Caki2 (cell line): ENCODE data around the gene IQCN. TPM values are rescaled to one million over a fixed set of nuclear protein-coding genes. Genes with fewer than 3 reads are reported as not detected.

ENCODE experiments used
- DNase-seq: peaks from one replicate; pipeline ENCODE4 v3.0.0-alpha.2; 2015; ENCODE audit warnings: low read depth
- in situ Hi-C: cut with HindIII; loops from 2 replicates; pipeline ENCODE4 v1.10.0; 2016; ENCODE audit warnings: low sequenced_read_pairs, low pct_unique_long_range_greater_than_20kb, mixed read lengths
- total RNA-seq: library from RNA; depleted of rRNA; stranded (reverse); fragments of >200 nt; shearing (Covaris generic); gene quantifications from 2 replicates; pipeline ENCODE4 v1.2.3, GENCODE V29; 2014; ENCODE audit warnings: low replicate concordance

IQCN gene
- total RNA-seq, 1 experiment from 2014 or later, result not detected

DNA sequence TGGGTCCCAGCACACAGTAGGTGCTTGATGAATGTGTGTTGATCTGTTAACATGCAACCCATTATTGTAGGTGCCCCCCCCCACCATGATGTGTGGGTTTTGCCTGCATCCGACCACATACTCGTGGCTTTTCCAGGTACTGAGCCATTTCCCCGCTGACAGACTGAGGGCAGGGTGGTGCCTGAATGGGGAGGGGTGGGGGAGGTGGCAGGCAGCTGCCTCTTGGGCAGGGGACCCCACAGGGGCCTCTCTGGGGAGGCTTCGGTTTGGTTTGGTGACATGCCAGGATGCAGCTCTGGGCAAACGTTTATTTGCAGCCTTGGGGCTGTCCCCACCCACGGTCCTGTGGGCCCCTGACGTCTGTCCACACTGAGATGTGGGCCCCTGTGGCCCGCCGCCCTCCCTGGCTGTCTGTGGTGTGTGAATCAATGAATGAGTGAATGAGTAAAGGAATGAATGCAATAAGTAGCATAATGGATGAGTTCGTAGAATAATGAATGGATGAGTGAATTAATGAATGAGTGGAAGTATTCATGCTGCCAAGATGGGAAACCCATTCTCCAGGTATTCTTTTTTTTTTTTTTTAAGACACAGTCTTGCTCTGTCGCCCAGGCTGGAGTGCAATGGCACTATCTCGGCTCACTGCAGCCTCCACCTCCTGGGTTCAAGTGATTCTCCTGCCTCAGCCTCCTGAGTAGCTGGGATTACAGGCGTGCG, 16.2 kb upstream of the IQCN start:
- no peak for DNase-seq
- in situ Hi-C loops, result no loop called here

DNA sequence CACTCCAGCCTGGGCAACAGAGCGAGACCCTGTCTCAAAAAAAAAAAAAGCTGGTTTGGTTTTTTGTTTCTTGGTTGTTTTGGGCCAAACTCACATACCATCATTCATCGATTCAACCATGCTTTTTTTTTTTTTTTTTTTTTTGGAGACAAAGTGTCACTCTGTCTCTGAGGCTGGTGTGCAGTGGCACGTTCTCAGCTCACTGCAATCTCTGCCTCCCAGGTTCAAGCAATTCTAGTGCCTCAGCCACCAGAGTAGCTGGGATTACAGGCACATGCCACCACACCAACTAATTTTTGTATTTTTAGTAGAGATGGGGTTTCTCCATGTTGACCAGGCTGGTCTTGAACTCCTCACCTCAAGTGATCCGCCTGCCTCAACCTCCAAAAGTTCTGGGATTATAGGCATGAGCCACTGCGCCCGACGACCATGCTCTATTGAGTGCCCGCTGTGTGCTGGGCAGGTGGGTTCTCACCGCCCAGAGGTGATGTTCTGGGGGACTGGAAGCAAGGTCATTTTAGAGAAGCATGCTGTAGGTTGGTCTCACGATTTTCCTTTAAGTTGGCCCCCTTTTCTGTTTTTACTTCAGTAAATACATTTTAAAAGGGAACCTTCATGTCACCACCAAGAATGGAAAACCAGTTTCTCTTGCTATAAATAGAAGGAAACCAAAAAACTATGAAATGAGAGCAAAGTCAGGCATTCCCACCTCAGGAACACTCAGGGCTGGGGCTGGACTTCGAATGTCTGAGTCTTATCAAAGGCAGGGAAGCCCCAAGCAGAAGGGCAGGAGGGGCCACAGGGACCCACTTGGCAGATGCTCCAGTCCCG, 15.4 kb upstream of the IQCN start:
- no peak for DNase-seq
- in situ Hi-C loops, result no loop called here

DNA sequence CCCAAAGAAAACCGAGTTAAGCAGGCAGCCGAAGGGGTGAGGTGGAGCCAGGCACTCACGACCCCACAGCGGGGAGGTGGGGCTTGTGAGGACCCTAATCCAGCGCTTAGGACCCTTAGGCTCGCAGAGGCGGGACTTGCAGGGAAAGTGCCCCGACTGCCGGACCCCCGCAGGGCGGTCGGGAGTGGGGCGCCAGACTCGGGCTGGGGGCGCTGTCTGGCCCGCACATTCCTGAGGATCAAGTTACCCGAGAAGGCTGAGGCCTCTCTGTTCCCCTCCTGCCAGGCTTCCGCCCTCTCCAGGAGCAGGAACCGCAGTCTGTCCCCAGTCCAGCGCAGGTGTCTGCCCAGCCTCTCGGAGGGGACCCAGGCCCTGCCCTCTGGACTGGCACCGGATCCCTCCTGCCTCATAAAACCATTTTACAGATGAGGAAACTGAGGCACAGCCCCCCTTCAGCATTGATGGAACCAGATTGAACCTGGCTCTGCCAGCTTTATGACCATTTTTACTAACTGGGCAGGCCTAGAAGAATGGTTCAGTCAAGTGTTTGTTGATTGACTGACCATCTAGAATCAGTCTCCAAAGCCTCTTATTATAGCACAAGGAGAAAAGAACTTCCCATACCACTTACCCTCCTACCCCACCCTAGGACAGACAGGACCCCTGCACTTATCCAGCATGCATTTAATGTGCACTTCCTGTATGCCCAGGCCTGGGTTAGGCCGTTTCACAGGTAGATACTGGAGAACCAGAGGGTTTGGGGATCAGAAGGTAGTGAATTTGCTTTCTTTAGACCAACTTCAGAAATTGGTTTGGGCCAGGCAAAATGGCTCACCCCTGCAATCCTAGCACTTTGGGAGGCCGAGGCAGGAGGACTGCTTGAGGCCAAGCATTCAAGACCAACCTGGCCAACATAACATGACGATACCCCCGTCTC, 13.9 kb upstream of the IQCN start:
- in situ Hi-C loops, result no loop called here
- DNase-seq, result no peak

DNA sequence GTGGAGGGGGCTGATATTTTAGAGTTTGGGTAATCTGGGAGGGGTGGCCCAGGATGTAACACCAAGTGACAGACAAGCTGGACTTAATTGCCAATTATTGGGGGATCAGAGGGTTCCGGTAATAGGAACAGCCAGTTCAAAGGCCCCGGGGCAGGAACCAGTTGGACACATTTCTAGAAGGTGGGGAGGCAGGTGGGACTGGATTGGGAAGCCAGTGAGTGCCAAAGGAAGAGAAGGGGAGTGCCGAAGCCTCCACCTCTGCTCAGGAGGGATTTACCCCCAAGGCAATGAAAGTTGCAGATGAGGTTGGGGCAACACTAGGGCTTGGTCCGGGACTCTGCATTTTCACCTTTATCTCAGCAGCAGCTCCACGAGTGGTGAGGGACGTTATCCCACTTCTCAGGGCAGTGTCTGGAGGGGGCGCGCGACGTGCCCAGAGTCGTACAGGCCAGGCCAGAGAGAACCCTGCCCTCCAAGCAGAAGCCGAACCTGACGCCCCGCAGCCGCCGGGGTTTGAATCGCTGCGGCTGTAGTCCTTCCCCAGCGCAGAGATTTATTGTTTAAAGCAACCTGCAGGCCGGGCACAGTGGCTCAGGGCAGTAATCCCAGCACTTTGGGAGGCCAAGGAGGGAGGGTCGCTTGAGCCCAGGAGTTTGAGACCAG, 12.9 kb upstream of the IQCN start:
- no peak for DNase-seq
- in situ Hi-C loops, result no loop called here

DNA sequence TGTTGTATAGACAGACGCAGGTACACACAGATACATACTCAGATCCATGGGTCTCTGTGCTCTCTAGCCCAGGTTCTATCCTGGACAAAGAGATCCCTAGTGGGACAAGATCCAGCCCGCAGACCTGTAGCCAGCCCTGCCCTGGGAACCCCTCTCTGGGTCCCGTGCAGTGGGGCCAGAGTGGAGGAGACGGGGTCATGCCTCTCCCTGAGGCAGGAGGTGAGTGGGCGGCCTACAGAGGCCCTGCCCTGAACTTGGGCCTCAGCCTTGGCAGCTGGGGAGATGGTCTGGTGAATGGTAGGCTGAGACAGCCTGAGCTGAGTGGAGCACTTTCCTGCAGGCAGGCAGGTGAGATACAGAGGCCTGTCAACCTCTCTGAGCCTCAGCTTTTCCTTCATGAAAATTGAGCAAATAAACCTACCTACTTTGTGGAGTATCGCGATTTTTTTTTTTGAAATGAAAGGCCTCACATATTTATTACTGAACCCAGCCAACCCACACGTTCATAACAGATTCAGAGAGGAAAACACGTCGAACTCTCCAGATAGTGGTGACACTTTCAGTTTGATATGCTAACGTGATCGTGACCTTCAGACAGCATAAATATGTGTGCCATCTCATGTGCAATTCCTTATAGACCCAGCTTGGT, 10.6 kb upstream of the IQCN start:
- in situ Hi-C loops, result no loop called here
- DNase-seq, result no peak

DNA sequence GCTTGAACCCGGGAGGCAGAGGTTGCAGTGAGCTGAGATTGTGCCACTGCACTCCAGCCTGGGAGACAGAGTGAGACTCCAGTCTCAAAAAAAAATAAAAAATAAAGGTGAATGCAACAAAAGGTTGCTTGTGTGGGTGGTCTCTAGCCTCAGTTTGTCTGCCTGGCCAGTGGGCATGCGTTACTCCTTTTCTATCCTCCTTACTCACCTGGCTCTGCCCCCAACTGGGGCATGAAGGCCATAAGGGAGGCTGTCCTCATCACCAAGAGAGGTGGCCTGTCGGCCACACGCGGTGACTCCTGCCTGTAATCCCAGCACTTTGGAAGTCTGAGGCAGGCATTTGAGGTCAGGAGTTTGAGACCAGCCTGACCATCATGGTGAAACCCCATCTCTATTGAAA, 9.1 kb upstream of the IQCN start:
- in situ Hi-C loops, result no loop called here
- no peak for DNase-seq

DNA sequence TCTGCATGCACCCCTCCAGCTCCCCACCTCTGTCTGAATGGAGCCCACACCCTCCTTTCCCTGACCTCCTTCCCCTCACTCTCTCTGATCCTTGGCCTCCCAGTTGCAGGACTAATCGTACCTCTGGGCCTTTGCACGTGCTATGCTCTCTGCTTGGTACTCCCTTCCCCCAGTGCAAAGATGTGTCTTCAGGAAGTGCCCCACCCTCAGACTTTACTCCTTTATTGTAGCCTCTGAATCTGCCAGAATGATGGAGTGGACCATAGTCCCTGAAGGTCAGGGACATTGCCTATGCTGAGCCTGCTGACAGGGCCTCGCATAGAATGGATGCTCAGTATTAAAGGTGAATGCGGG, 8.5 kb upstream of the IQCN start:
- in situ Hi-C loops, result no loop called here

DNA sequence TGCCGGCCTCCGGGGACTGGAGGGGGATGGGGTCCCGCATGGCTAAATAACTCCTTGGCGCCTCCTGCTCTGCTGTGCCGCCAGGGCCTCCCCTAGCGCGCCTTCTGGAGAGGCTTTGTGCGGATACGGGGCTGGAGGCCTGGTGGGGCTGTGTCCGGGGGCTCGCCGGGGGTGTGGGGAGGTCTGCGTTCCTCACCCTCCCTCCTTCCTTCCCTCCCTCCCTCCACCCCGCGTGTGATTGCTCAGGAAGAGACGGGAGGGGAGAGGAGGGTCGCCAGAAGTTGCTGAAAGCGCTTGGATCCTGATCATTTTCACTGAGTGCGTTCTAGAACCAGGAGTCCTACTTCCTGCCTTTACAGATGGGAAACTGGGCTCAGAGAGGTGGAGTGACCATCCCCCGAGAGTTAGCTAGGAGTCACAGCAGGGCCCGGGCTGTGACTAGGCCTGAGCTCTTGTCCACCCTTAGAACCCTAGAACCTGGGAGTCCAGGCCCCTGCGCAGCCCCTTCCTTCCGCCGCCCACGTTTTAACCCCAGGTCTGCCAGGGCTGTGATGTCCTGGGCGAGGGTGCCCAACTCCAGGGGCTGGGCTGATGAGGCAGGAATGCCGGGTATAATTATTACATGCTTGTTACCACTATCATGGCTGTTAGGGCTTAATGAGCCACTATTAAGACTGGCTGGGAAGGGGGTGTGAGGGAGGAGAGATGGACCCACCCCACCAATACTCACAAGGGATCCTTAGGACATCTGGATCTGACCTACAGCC, 8.0 kb upstream of the IQCN start:
- DNase-seq, result no peak
- in situ Hi-C loops, result no loop called here

More for the DNA sequence above, 8.5 kb upstream of the IQCN start:
- no peak for DNase-seq

DNA sequence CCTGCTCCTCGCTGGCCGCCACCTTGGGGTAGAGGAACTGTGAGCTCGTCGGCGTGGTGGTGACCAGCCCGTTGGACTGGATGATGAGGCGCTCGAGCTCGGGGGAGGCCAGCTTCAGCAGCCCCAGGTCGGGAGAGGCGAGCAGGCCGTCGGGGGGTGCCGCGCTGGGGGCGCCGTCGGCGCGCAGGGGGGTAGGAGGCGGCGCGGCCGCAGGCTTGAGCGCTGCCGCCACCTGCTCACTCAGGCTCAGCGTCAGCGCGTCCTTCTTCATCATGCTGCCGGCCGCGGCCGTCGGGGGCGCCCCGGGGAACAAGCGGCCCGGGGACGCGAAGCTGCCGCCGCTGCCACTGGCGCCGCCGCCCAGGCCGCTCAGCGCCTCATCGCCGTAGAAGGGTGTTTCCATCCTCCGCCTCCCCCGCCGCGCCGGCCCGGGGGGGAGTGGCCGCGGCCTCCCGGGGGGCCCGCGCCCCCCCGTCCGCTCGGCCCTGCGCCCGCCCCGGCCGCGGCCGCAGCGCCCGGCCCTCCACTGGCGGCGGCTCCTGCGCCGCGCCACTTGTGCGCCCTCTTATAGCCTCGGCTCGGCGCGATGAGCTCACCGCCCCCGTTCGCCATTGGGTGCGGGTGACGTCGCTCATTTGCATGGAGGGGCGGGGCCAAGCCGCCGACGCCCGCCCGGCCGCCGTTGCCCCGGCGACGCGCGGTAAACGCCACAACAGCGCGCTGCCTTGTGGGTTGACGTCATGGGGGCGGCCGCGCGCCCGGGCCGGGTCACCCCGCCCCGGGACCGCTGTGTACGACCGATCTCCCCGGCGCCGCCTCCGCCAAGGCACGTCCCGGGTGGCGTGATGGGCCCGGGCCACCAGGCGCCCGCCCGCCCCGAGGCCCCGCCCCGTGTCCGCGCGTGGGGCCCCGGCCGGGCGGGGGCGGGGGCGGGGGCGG, 7.1 kb upstream of the IQCN start, which contains the start of gene JUND:
JUND (minus strand) TSS at position 541 of the 939 bp plus-strand sequence; CDS start at position 403, 138 bp downstream.
- in situ Hi-C loops, result no loop called here

DNA sequence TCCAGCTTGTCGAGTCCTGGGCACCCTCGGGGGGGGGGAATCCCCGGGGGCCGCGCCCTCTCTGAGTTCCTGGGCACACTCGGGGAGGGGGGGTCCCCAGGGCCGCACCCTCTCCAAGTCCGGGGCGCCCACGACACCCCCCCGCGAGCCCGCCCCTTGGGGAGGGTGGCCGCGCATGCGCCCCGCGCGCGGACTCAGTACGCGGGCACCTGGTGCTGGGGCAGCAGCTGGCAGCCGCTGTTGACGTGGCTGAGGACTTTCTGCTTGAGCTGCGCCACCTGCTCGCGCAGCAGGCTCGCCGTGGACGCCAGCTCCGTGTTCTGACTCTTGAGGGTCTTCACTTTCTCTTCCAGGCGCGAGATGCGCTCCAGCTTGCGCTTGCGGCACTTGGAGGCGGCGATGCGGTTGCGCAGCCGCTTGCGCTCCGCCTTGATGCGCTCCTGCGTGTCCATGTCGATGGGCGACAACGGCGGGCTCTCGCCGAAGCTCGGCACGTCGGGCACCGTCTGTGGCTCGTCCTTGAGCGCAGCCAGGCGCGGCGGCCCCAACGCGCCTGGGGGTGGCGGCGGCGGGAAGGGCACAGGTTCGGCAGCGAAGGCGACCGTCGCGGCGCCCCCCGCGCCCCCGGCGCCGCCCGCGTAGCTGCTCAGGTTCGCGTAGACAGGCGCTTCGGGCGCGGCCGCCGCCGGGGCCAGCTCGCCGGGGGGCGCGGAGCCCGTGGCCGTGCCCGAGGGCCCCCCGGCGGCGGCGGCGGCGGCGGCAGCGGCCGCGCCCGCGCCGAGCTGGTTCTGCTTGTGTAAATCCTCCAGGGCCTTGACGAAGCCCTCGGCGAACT, 6.2 kb upstream of the IQCN start:
- DNase-seq, result peak; percentile 83
- in situ Hi-C loops, result no loop called here

More for the DNA sequence above, 7.1 kb upstream of the IQCN start, which contains the start of gene JUND:
- DNase-seq, result peak; percentile 98

DNA sequence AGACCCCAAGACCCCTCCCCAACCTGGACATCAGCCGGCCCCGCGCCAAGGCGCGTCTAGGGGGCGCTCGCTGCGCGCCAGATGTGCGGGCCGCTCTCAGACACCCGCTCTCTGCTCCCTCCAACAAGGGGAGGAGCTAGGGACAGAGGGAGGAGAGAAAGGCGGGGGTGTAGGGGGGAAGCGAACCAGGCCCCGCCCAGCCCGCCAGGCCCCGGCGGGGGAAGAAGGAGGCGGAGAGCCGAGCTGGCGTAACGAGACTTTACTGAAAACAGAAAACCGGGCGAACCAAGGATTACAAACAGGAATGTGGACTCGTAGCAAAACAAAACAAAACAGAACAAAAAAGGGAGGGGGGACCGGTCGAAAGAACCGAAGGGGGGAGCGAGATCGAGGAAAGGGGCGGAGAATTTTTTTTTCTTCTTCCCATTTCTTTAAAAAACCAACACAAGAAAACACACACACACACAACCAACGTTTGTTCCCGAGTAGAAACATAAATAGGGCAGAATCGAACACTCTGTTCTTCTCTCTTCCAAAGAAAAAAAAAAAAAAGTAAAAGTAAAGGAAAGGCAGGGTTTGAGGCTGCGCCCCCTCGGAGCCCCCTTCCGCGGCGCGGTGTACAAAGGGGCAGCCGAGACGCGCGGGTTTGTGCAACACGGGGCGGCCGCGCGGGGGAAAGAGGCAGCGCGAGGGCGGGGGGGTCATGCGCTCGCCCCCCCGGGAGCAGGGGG, 5.4 kb upstream of the IQCN start:
- DNase-seq, result peak; percentile 98
- in situ Hi-C loops, result no loop called here

DNA sequence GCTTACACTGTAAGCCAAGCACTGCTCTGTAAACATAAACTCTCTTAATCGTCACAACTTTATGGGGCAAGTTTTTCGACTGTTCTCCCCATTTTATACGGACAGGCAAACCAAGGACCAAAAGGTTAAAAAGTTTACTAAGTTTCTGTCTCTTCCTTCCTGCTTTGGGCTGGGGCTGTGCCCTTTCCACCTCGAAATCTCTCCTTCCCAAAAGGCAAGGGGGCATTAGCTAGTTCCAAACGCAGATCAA, 4.9 kb upstream of the IQCN start:
- DNase-seq, result no peak
- in situ Hi-C loops, result no loop called here

DNA sequence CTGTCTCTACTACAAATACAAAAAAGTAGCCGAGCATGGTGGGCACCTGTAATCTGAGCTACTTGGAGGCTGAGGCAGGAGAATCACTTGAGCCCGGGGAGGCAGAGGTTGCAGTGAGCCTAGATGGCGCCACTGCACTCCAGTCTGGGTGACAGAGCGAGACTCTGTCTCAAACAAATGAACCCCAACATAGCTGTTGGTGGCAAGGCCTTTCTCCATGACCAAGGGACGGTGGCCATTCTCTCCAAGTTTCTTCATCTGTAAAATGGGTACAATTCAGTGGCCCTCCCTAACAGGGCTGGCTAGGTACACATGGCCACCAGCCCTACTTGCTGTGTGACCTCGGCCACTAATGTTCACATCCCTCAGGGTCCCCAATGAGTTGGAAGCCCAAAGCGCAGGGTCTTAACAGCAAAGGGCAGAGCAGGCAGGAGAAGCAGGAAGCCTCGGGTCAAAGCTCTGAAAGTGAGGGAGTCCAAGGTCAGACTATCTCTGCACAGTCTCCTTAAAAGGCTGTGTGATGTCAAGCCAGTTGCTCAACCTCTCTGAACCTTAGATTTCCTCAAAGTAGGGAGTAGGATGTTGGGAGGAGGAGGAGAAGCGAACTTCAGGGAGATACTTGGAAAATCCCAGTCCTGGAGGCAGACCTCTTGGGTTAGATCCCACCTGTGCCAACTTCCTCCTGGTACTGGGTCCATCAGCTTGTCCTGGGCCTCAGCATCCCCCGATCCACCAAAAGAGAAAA, 4.4 kb upstream of the IQCN start:
- in situ Hi-C loops, result no loop called here
- DNase-seq, result no peak

DNA sequence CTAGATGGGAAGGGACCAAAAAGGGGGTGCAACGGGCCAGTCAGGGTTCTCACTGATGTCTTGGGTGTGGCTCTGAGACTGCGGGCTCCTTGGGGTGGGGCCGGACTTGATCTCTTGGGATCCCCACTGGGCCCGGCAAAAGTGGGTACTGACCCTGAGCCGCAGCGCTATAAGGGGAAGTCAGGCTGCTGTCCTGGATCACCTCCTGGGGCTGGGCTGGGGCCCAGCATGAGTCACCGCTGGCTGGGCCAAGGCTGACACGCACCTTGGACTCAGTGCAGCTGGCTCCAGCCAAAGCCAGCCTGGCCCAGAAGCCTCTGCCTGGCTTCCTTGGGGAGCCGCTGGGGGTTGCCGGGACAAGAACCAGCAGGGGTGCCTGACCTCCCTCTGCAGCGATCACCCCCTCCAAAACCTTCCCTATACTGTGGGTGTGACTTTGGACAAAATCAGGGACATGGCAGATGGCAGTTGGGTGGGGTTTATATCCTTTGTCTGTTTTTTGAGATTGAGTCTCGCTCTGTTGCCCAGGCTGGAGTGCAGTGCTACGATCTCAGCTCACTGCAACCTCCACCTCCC, 617 bp upstream of the IQCN start:
- DNase-seq, result peak; percentile 78
- in situ Hi-C loops, result no loop called here
